ENCODE data around the gene KLHL29.
A peak's percentile ranks its signal among the peaks of the same experiment; 100 is the strongest.

Gene KLHL29

GRCh38 chr2:23583467-23583866 lies 198.5 kb downstream of the KLHL29 start:
- DNase-seq = peak in 1 of 2 experiments; percentile 53

GRCh38 chr2:23584054-23584745 lies 199.2 kb downstream of the KLHL29 start:
- peak; percentile 93 to 98 for DNase-seq

GRCh38 chr2:23585273-23586170 lies 200.5 kb downstream of the KLHL29 start:
- DNase-seq = peak; percentile 82 to 92

GRCh38 chr2:23586741-23587306 lies 201.8 kb downstream of the KLHL29 start:
- DNase-seq = no peak

- DNase-seq = peak; percentile 23 to 50
These were observed 202.4 kb downstream of the KLHL29 start for GRCh38 chr2:23587341-23587880.

GRCh38 chr2:23588106-23588505 lies 203.1 kb downstream of the KLHL29 start:
- DNase-seq = no peak

- no peak for DNase-seq
These were observed 203.7 kb downstream of the KLHL29 start for GRCh38 chr2:23588508-23589201.

GRCh38 chr2:23589220-23589647 lies 204.3 kb downstream of the KLHL29 start:
- no peak for DNase-seq

GRCh38 chr2:23589739-23590138 lies 204.8 kb downstream of the KLHL29 start:
- DNase-seq = no peak

GRCh38 chr2:23590241-23590869 lies 205.4 kb downstream of the KLHL29 start:
- DNase-seq = no peak

- DNase-seq = no peak
These were observed 206.1 kb downstream of the KLHL29 start for GRCh38 chr2:23591111-23591510.

GRCh38 chr2:23592061-23592685 lies 207.2 kb downstream of the KLHL29 start:
- no peak for DNase-seq

- peak in 1 of 2 experiments; percentile 23 for DNase-seq
These were observed 208.1 kb downstream of the KLHL29 start for GRCh38 chr2:23592898-23593751.

- peak; percentile 96 to 99 for DNase-seq
These were observed 208.9 kb downstream of the KLHL29 start for GRCh38 chr2:23593752-23594459.

GRCh38 chr2:23594460-23594825 lies 209.5 kb downstream of the KLHL29 start:
- no peak for DNase-seq

GRCh38 chr2:23595021-23595420 lies 210.0 kb downstream of the KLHL29 start:
- no peak for DNase-seq

- DNase-seq = peak; percentile 56 to 80
These were observed 210.7 kb downstream of the KLHL29 start for GRCh38 chr2:23595601-23596251.

GRCh38 chr2:23596316-23596885 lies 211.4 kb downstream of the KLHL29 start:
- DNase-seq = peak in 1 of 2 experiments; percentile 68

GRCh38 chr2:23597687-23598086 lies 212.7 kb downstream of the KLHL29 start:
- DNase-seq = no peak

Measured in NCI-H2081 (cell line).